ENCODE measurements around the gene SH3TC1.

SH3TC1 gene

GRCh38 chr4:8272472-8273428 is 73.7 kb downstream of the SH3TC1 start:
- DNase-seq (ENCODE audit: low read depth, low spot score): no peak
- no peak for TF ChIP-seq CTCF (IDR thresholded peaks at IDR 0.05; ENCODE audit: low read depth, low read length)
- H3K4me3 ChIP-seq (ENCODE audit: low read depth, low read length): no peak overlapping the region
- in situ Hi-C loops (cut with HindIII; ENCODE audit: low sequenced_read_pairs): no loop called here

- DNase-seq (ENCODE audit: low read depth, low spot score): no peak
- in situ Hi-C loops (cut with HindIII; ENCODE audit: low sequenced_read_pairs): no loop called here
- TF ChIP-seq CTCF (IDR thresholded peaks at IDR 0.05; ENCODE audit: low read depth, low read length): no peak
- H3K4me3 ChIP-seq (ENCODE audit: low read depth, low read length): no peak overlapping the region
Measured at GRCh38 chr4:8273450-8273849, 74.4 kb downstream of the SH3TC1 start.

GRCh38 chr4:8274066-8274652 is 75.1 kb downstream of the SH3TC1 start:
- TF ChIP-seq CTCF (IDR thresholded peaks at IDR 0.05; ENCODE audit: low read depth, low read length): no peak
- no peak for DNase-seq (ENCODE audit: low read depth, low spot score)
- in situ Hi-C loops (cut with HindIII; ENCODE audit: low sequenced_read_pairs): no loop called here
- no peak overlapping the region for H3K4me3 ChIP-seq (ENCODE audit: low read depth, low read length)

GRCh38 chr4:8274765-8275547 is 75.9 kb downstream of the SH3TC1 start:
- H3K4me3 ChIP-seq (ENCODE audit: low read depth, low read length): no peak overlapping the region
- peak; percentile 93 for DNase-seq (ENCODE audit: low read depth, low spot score)
- peak; percentile 77 for TF ChIP-seq CTCF (IDR thresholded peaks at IDR 0.05; ENCODE audit: low read depth, low read length)
- in situ Hi-C loops (cut with HindIII; ENCODE audit: low sequenced_read_pairs): no loop called here

GRCh38 chr4:8275548-8275910 is 76.4 kb downstream of the SH3TC1 start:
- DNase-seq (ENCODE audit: low read depth, low spot score): no peak
- H3K4me3 ChIP-seq (ENCODE audit: low read depth, low read length): no peak overlapping the region
- in situ Hi-C loops (cut with HindIII; ENCODE audit: low sequenced_read_pairs): no loop called here
- TF ChIP-seq CTCF (IDR thresholded peaks at IDR 0.05; ENCODE audit: low read depth, low read length): no peak
